ACHN (cell line): Measurements from ENCODE around the gene HECTD4.

Source experiments
- DNase-seq: peaks from one replicate; pipeline ENCODE4 v3.0.0-alpha.2; 2015
- in situ Hi-C: cut with HindIII; loops from 2 replicates; pipeline ENCODE4 v1.10.0; 2017; ENCODE audit warnings: low sequenced_read_pairs, low pct_ligation_motif_present, low pct_unique_long_range_greater_than_20kb

HECTD4 gene

GRCh38 chr12:112179341-112179740, 202.9 kb downstream of the HECTD4 start:
- in situ Hi-C loops = no loop called here

GRCh38 chr12:112178796-112179195, 203.4 kb downstream of the HECTD4 start:
- in situ Hi-C loops = no loop called here
- DNase-seq = no peak

More at GRCh38 chr12:112179341-112179740, 202.9 kb downstream of the HECTD4 start:
- DNase-seq = no peak

DNA sequence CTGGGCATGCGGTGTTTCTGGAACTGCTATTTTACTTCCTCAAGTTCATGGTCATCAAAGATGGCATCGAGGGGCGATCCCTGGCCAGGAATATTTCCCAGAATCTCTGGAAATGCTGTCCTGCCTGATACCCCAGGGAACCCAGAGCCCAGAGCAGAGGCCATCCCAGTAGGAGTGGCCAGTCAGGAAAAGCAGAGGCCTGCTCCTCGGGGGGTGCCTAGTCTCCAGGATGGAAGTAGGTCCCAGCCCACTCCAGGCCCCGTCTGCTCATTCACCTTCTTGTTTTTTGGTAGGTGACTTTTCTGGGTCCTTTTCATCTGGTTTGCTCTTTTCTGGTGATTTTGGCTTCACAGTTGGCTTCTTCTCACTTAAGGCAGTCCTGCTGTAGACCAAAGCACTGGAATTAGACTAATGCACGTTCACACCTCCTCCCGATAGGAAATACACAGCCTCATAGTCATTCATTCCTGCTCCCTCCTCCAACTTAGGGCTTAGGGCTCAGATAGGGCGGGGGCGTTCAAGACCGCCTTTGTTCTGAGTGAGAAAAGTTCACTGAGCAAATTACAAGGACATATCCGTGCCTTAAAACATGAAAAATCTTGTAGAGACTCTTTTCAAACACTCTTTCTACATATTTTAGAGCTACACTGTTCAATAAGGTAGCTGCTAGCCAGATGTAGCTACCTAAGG, 205.8 kb downstream of the HECTD4 start:
- in situ Hi-C loops = no loop called here
- no peak for DNase-seq

GRCh38 chr12:112175361-112176155, 206.7 kb downstream of the HECTD4 start:
- no peak for DNase-seq
- in situ Hi-C loops = no loop called here

DNA sequence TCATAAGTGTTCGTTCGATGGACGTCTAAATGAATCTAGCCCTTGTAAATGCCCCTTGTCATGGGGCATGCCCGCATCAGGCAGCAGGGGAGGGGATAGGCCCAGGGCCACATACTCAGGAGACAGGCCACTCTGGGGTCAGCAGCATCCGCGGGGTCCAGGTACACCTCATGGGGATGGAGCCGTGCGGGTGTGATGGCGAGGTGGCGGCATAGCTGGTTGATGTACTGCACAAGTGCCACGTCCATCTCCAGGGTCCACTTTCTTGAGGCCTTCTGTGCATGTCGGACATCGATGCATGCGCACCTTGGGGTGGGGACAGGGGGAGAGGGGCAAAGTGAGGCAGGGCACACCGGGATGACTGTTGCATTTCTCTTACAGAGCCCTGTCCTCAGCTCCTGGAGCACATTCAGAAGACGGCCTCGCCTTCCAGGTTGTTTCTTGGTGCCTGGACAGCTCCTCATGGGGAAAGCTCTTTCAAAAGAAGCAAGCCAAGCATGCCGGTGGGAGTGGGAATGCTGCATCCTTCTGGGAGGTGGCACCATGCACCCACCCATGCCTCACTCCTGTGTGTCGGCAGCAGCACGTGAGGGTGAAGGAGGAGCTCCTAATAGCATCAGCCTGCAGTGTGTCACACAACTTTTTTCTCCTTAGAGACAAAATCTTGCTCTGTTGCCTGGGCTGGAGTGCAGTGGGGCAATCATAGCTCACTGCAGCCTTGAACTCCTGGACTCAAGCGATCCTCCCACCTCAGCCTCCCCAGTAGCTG, 209.5 kb downstream of the HECTD4 start:
- DNase-seq = no peak
- in situ Hi-C loops = no loop called here

- no peak for DNase-seq
- in situ Hi-C loops = no loop called here
These were observed 211.1 kb downstream of the HECTD4 start for GRCh38 chr12:112170971-112171596.

DNA sequence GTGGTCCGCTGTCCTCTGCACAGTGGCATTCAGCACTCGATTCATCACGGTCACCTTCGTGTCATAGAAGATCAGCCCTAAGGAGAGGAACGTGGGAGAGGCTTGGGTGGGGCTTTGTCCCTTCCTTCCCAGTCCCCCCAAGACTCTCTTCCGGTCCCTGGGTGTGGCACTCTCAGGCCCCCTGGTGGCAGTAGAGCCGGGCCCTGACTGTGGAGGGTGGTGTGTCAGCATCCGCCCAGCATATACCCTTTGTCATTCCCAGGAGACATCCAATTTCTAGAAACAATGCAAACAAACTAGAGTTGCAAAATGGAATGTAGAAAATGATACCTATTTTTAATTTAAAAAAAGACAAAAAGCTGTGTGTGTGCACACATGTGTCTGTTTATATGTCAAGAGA, 211.9 kb downstream of the HECTD4 start:
- in situ Hi-C loops = no loop called here
- DNase-seq = peak; percentile 28

DNA sequence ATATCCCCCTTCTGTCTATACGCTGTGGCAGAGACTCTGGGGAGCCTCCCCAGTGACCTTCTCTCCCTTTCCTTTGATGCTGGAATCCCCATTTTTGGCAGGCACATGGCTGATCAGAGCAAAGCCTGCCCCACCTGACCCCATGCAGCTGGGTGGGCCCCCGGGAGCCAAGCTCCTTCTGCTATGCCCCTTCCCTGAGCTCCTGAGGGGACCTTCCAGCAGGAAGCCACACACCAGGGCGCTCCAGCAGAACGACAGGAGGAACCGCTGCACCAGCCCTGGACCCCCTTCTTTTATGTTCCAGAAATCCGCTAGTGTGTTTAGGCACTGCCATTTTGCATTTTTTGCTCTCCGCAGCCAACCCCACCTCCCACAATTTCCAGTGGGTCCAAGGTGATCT, 212.3 kb downstream of the HECTD4 start:
- in situ Hi-C loops = no loop called here

GRCh38 chr12:112169161-112169872, 212.9 kb downstream of the HECTD4 start:
- no peak for DNase-seq
- in situ Hi-C loops = no loop called here

More for the DNA sequence above, 212.3 kb downstream of the HECTD4 start:
- DNase-seq = no peak

- in situ Hi-C loops = no loop called here
- DNase-seq = no peak
These were observed 213.7 kb downstream of the HECTD4 start for GRCh38 chr12:112168561-112168971.

GRCh38 chr12:112167718-112168525, 214.3 kb downstream of the HECTD4 start:
- no peak for DNase-seq
- in situ Hi-C loops = no loop called here

- in situ Hi-C loops = no loop called here
- DNase-seq = no peak
These were observed 215.2 kb downstream of the HECTD4 start for GRCh38 chr12:112167031-112167461.

DNA sequence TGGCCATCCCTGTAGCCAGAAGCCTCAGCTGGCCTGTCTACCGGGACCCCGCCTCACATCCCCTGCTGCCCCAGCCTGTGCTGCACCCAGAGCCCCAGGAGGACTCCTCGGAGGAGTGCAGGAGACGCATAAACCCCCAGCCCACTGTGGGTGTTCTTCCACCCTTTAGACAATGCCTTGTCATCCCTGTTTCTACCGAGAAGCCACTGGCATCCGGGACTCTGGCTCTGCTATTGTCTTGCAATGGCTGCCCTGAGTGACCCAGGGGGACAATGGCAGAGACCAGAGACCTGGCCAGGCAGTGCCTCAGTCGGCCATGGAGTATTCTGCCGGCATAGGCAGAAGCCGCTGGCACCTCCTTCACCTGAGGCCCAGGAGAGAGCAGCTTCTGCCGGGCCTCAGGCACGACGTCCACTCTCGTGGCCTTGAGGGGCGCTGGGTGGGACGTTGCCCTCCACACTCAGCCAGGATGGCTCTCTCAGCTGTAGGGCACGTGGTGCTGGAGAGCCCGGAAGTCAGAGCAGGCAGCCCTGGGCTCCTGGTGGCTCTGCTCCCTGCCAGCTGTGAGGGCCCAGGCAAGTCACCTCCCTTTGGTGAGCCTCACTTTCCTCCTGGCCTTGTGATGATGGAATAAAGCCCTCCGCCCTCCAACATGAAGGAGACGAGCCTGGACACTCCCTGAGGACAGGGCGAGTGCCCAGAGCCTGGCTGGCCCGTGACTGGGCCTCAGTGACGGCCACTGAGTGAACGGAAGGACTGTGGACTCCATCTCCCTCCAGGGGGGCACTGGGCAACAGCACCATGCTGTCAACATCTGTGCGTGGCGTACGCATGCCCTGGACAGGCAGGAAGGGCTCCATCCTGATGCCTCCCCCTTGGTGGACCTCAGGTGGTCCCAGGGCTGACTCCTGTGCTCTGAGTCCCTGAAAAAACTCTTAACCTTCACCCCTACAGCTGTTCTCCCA, 215.9 kb downstream of the HECTD4 start:
- in situ Hi-C loops = no loop called here

DNA sequence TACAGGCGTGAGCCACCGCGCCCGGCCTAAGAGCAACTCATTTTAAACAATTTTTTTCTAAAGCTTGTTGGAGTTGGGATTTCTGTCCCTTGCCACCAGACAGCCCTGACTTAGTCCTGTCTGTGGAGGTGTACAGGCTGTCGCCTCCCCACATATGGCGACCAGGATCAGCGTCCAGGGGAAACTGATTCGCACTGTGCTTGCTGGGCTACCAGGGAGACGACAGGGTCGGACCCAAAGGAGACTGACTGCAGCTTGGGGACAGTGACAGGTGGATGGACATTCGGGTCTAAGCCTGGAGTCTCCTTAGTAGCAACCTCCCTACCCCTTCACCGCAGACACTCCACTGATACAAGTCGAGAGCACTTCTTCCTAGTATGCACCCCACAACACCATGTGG, 216.6 kb downstream of the HECTD4 start:
- in situ Hi-C loops = no loop called here
- DNase-seq = no peak

More for the DNA sequence above, 215.9 kb downstream of the HECTD4 start:
- no peak for DNase-seq

DNA sequence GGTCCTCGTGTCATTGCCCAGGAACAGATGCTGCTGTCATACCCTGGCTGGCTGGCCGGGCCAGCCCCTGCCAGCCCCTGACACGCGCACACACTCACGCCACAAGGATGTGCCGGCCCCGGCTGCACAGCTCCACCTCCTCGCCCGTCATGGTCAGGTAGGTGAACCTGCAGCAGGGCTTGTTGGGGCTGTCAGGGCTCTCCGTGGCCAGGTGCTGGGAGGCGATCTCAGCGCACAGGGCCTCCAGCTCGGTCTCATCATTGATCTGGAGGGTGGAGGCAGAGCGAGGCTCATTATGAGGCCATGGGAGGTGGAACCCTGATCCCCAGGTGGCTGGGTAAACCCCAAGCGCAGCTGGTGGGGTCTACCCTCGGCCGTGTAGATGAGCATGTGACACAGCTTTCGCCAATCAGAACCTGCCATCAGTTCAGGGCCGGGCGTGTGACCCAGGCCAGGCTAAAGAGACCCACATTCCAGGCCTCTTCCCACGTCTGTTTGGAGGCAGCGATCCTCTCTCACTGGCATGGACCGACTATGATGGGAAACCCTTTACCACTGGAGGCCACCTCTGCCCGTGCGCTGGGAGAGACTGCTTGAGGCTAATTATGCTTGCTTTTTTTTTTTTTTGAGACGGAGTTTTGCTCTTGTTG, 218.1 kb downstream of the HECTD4 start:
- in situ Hi-C loops = no loop called here
- DNase-seq = no peak

DNA sequence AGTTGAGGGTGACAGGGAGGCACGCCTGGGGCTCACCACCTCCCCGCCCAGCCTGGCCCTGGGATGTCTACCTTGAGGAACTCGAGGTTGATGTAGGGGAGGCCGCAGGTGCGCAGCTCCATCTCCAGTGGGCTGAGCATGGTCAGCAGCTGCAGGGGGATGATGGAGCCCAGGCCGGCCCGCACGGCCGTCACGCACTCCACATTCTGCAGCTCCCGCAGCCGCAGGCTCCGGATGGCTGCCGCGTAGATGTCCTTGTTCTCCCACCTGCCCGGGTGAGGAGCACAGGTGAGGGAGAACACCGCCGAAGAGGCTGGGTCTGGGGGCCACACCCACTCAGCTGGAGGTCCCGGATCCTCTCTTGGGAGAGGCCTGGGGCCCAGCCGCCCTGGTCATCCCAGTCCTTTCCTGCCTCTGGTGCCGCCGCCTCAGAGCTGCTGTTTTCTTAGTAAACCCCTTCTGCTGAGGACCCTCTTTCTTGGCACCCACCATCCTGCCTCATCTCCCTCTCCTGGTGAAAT, 218.7 kb downstream of the HECTD4 start:
- in situ Hi-C loops = no loop called here
- no peak for DNase-seq
